ENCODE data around the gene HIVEP3.

GRCh38 chr1:41481109-41481775, 437.5 kb downstream of the HIVEP3 start:
- no peak for TF ChIP-seq CTCF (IDR thresholded peaks at IDR 0.05)
- no peak for TF ChIP-seq REST (IDR thresholded peaks at IDR 0.05; ENCODE audit: low read depth, low read length)
- TF ChIP-seq IRF3 (IDR thresholded peaks at IDR 0.05; ENCODE audit: low read depth, low read length), result no peak
- TF ChIP-seq EZH2phosphoT487 (IDR thresholded peaks at IDR 0.05; ENCODE audit: borderline replicate concordance, low read depth), result no peak
